ENCODE results near the gene SUSD1. TPM values are rescaled to one million over a fixed set of nuclear protein-coding genes. Genes with fewer than 3 reads are reported as not detected.

The SUSD1 gene
- total and polyA plus RNA-seq, 2 of the 13 experiments (the other 11 are each of a cell fraction or from before 2014, with no cell fraction given): 25.9 to 32.3 TPM

GRCh38 chr9:112104401-112104800 is 70.7 kb downstream of the SUSD1 start:
- no peaks in the 10 kb centered on the region for H4K20me1 ChIP-seq (ENCODE audit: insufficient read depth, low read length)
- H3K27ac ChIP-seq (ENCODE audit: extremely low read length, insufficient read depth, low read length): no peak overlapping the region
- ChIA-PET CTCF (ENCODE audit: low intra/inter-chr PET ratio, low total read pairs) (no interaction called here), POLR2A (no interaction called here)
- no peak overlapping the region for H3K4me3 ChIP-seq (replicated peaks in 1 of 3; ENCODE audit: insufficient read depth in 1 of 3, low read depth in 2 of 3, low read length in 3 of 3)
- H3K9ac ChIP-seq (ENCODE audit: insufficient read depth, low read depth, low read length): no peak overlapping the region
- no peak for FAIRE-seq
- in situ Hi-C loops (cut with HindIII; ENCODE audit: extremely low pct_ligation_motif_present, low pct_unique_long_range_greater_than_20kb): no loop called here
- no peak overlapping the region for H3K4me2 ChIP-seq (ENCODE audit: low read depth, low read length)
- TF ChIP-seq MYC (CRISPR knock-in tag; IDR thresholded peaks at IDR 0.05; ENCODE audit: borderline replicate concordance) (no peak), MTERF4 (CRISPR knock-in tag; IDR thresholded peaks at IDR 0.05) (no peak), THAP11 (CRISPR knock-in tag; IDR thresholded peaks at IDR 0.05) (no peak), GABPB1 (CRISPR knock-in tag; IDR thresholded peaks at IDR 0.05) (no peak), ZBTB7B (CRISPR knock-in tag; IDR thresholded peaks at IDR 0.05) (no peak), SRSF4 (IDR thresholded peaks at IDR 0.05; ENCODE audit: low read depth, low read length, poor library complexity, severe bottlenecking) (no peak), ZBTB4 (CRISPR knock-in tag; IDR thresholded peaks at IDR 0.05; ENCODE audit: borderline replicate concordance) (no peak), FOXK2 (IDR thresholded peaks at IDR 0.05) (no peak), YEATS2 (CRISPR knock-in tag; IDR thresholded peaks at IDR 0.05; ENCODE audit: borderline replicate concordance) (no peak), ZNF737 (CRISPR knock-in tag; IDR thresholded peaks at IDR 0.05; ENCODE audit: borderline replicate concordance) (no peak)
- no peaks in the 10 kb centered on the region for H3K27me3 ChIP-seq (ENCODE audit: control insufficient read depth in 1 of 2, insufficient read depth in 2 of 2, low read length in 2 of 2)
- ATAC-seq: no peak
- no peaks in the 10 kb centered on the region for H3K9me3 ChIP-seq (ENCODE audit: low read length)
- intact Hi-C loops (cut with micrococcal nuclease; ENCODE audit: unreplicated experiment): no loop called here
- peaks cover 9% of the 10 kb centered on the region for H3K4me1 ChIP-seq (ENCODE audit: insufficient read depth, low read length)
- no TSS peak for BruUV-seq (replicated peaks)
- 86% methylated on average over 2 of the region's 2 CpGs for WGBS (ENCODE audit: low lambda C conversion rate)
- no peak for DNase-seq (ENCODE audit: low spot score)
- H3K36me3 ChIP-seq (replicated peaks in 1 of 2; ENCODE audit: control insufficient read depth in 1 of 2, insufficient read depth in 2 of 2, low read length in 2 of 2): peaks cover 0 to 15% of the 10 kb centered on the region in 2 experiments; a peak in 2 of 5 replicates
- no peaks in the 10 kb centered on the region for H3K79me2 ChIP-seq (ENCODE audit: insufficient read depth, low read length)
- no peak overlapping the region for H2AFZ ChIP-seq (ENCODE audit: low read length)

Measured in HepG2 (cell line).